NCI-H510A (cell line): ENCODE data around the gene SPATS2.
A peak's percentile ranks its signal among the peaks of the same experiment; 100 is the strongest.

Experiments
- DNase-seq: peaks from one replicate; lab custom pipeline; 2025; lab: John Stamatoyannopoulos, UW

Gene SPATS2

DNA sequence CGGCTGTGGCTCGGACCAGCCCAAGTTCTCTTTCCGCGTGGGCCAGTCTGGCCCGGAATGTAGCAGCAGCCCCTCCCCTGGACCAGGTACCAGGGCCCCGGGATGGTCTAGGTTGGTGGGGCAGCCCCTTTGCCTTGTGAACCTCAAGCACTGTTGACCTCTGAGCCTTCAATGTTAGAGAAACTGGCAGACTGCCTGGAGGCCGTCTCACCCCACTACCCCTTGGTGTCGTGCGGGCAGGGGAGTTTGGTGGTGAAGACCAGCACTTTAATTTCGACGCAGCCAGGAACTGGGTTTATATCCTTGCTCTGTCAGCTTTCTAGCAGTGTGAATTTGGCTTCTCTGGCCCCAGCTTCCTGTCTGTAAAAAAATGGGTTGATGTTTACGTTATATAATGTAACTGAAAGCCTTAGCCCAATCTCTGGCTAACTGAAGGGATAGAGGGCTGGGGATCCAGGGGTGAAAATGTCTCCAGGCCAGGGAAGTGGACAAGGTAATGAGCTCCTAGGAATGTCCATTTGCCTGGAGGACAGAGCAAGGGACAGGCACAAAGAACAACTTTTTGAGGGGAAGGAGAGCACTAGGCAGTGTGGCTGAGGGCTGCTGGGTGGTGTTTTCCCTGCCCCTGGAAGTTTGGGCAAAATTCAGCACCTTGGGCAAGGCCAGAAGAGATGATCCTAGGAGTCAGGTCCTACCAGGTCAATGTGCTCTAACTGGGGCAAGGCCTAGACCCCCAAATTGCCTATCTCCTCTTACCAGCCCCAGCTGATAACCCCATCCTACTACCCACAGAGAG, 189.3 kb downstream of the SPATS2 start:
- no peak for DNase-seq

DNA sequence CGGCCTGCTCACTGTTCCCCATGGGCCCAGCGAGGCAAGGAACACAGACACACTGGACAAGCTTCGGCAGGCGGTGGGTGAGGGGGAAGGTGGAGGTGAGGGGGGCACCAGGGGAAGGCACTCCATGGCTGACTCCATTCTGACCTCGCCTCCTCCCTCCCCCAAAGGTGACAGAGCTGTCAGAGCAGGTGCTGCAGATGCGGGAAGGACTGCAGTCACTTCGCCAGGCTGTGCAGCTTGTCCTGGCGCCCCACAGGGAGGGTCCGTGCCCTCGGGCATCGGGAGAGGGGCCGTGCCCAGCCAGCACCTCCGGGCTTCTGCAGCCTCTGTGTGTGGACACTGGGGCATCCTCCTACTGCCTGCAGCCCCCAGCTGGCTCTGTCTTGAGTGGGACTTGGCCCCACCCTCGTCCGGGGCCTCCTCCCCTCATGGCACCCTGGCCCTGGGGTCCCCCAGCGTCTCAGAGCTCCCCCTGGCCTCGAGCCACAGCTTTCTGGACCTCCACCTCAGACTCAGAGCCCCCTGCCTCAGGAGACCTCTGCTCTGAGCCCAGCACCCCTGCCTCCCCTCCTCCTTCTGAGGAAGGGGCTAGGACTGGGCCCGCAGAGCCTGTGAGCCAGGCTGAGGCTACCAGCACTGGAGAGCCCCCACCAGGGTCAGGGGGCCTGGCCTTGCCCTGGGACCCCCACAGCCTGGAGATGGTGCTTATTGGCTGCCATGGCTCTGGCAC, 190.1 kb downstream of the SPATS2 start:
- DNase-seq = no peak

DNA sequence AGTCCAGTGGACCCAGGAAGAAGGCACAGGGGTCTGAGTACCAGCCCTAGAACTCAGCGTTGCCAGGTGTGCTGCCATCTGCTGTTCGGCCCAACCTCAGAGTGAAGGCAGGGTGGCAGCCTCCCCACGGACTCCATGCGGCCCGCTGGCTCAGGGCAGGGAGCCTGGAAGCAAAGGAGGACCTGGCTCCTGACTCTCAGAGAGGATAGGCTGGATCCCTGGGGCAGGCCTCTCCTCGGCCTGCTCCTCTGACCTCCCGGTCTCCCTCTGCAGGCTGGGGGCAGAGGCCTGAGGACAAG, 190.6 kb downstream of the SPATS2 start:
- DNase-seq = no peak

DNA sequence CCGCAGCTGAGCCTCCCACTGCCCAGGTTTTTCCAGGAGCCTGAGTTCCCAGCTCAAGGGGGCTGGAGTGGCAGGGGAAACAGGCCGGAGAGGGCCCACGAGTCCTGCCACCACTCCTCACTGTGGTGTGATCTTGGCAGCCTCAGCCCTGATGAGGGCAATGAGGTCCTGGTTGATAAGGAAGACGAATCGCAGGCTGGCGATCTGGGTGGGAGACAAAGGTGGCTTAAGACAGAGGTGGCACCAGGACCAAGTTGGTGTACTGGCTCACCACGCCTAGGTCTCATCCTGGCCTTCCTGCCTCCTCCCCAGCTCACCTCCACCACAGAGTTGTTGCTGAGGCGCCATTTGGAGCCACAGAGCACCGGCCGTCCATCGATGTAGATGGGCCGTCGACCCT, 191.3 kb downstream of the SPATS2 start:
- no peak for DNase-seq

DNA sequence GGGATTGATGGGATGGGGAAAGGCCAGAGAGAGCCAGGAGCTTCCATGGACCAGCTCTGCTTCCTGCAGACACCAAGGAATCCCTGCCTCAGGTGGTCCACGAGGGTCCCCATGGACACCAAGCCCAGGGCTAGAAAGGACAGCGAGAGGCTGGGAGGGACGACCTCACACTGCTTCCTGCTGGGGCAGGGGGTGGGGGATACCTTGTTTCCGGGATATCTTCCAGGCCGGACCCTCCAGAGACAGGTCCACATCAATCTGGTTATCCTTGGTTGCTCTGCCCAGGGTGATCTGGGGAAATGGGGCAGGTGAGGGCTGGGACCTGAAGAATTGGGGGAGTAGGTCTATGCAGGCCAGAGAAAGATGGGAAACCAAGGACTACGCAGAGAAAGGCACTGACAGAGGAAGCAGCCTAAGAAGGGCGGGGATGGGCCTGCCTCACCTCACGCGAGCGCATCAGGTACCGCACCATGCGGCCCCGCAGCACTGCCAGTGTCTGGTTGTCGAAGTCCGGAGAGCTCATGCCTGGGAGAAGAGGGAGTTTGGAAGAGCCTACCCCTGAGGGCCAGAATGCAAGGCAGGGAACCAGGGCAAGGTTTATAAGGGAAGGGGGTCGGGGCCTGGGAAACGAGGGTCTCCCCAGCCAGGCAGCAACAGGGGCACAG, 191.9 kb downstream of the SPATS2 start:
- no peak for DNase-seq

DNA sequence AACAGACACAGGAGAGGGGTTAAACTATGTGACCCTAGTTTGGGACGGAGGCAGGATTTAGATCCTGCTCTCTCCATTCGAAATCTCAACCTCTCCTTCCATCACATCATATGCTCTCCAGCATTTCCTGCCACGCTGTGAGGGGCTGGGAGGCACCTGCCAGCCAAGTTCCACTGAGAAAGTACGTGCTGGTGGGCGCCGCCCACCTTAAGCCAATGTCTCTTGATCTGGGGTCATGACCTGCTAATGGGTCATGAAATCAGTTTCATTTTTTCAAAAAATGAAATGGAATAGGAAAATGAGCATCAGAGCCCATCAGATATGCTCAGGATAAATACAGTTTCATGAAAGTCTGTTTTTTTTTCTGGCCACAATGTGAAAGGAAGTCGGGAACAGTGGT, 193.4 kb downstream of the SPATS2 start:
- no peak for DNase-seq

DNA sequence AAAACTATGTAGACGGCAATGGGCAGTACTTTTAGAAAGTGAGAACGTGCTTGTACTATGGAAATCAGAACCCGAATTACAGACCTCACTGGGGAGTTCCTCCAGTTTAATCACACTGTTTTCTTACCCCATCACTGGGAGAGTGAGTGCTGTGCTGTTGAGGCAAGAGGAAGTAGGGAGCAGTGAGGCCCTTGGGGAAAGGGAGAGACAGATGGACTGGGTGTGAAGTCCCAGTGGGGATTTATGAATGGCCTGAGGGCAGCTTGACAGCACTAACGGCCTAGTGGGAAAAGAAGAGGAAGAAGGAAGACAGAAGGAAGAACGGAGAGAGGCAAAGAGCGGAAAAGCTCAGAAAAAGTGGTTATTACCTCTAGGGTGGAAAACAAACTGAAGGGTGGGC, 195.0 kb downstream of the SPATS2 start:
- DNase-seq = no peak

DNA sequence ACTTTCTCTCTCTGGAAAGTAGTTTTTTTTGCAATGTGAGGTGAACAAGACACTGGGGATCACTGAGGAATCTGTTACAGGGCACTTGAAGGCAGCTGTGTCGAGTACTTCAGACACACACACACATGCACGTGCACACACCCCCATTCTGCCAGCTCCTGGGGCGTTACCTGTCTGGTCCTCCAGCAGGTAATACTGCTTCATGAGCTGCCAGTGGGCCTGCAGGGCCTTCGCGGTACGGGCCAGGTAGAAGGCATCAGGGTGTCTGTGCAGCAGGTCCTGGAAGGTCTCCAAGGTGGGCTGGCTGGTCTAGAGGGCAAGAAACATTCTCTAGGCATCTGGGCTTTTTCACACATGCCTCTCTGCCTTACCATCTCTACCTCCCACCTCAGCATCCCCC, 195.6 kb downstream of the SPATS2 start:
- DNase-seq = no peak

DNA sequence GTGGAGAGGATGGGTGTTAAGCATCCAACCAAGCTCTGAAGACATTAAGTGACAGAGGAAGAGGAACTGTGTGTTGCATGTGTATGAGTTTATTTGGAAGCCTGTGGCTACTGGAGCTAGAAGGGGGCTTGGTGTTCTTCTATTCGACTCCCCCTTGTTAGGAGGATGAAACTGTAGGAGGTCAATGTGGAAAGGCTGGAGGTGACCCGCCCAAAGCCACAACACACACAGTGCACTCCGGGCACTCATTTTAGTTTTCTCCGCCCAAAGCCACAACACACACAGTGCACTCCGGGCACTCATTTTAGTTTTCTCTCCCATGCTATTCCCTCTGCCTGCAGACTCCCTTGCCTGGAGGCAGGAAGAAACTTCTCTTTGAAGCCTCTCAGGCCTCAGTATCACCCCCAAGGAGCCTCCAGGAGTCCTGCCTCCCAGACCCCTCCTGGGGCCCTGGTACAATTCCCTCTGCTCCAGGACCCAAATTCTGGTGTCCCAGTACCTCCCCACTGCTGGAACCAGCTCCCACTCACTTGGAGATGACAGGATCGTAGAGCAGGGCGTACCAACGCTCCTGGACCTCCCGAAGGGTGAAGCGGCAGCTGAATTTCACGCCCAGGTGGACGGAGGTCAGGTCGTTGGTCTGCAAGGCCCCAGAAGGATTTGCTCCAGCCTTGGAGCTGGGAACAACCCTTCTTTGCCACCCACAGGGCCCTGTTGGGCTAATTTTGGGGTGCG, 196.9 kb downstream of the SPATS2 start:
- no peak for DNase-seq

DNA sequence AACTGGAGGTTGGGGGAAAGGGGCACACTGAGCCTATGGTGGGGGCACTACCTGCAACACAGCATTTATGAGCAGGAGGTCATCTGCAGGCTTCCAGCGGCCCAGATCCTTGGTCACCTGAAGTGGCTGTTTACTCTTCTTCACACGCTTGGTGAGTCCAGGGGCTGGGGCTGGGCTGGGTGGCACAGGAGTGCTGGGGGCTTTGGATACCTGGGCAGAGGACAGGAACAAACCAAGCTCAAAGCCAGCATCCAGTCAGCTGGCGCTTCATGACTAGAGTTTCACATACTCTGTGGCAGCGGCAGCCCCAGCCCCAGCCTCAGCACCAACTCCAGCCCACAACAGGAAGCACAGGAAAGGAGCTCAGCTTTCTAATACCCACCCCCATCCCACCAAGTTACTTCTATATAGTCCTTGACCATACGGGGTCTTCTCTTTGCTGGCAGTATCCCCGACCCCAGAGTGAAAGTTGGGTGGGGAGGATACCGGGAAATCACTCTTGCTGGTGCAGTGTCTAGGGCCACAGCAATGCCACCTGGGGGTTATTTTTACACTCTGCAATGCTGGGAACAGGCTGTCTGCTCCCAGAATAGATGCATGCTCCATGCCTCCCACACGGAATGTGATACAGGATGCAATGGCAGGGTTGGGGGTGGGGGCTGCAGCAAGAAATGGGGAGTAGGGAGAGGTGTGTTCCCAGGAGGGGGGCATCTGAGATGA, 197.6 kb downstream of the SPATS2 start:
- DNase-seq = no peak

DNA sequence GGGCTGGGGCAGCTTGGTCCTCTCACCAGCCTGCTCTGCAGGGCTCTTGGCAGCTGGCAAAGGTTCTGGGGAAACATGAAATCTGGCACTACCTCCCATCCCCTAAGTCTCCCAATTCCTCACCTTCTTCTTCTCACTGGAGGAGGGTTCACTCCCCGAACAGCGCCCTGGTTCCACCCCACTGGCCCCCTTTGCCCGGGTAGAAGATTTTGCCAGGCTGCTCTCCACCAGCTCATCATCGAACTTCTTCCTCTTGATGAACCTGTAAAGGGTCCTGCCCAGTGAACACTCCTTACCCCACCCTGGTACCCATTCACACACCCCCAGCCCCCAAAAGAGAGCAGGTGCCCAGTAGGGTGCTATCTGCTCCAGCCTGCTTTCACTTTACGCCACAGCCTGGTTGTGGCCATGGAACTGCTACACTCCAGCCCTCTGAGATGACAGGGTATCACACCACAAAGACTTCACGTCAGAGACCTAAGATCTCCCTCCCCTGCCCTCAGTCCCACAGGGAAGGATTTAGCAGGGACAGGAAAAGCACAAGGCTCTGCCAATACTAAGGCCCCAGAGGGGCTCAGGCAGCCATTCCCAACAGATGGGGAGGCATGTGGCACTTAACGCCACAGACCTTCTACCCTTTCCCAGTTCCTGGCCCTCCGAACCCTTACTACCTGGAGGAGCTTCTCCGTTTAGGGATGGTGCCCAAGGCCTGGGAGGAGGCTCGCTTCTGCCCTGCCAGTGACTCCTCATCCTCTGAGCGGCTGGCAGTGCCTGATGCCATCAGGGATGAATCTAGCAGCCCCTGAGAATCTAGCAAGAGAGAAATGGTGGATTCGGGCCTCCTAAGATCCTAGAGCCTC, 198.4 kb downstream of the SPATS2 start:
- DNase-seq = no peak

DNA sequence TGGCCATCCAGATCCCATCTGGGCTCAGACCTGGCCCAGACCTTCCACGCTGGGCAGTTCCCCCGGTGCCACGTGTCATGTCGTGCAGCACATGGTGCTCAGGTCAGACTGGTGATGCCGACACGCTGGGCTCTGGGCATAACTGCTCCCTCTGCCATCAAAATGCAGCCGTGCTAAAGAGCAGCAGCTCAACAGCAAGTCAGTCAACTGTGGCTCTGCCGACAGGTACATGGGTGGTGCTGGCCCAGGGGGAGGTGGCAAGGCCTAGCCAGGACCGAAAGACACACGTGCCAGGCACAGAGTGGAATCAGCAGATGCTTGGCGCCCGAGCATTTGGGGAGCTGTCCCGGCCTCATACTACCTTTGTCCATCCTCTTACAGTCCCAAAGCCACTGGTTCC, 199.1 kb downstream of the SPATS2 start:
- DNase-seq = no peak

DNA sequence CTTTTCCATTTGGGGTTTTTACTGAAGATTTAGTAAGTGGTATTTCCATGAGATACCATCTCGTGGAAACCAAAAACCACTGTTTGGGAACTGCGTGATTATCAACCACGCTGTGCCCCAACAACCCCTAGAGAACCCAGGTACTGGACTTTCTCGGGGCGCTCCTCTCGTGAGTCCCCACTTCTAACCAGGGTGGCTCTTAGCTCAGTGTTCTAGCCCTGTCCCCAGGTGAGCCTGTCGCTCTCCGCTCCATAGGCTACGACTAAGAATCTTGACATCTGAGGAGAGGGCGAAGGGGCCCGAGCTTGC, 200.0 kb downstream of the SPATS2 start:
- no peak for DNase-seq

DNA sequence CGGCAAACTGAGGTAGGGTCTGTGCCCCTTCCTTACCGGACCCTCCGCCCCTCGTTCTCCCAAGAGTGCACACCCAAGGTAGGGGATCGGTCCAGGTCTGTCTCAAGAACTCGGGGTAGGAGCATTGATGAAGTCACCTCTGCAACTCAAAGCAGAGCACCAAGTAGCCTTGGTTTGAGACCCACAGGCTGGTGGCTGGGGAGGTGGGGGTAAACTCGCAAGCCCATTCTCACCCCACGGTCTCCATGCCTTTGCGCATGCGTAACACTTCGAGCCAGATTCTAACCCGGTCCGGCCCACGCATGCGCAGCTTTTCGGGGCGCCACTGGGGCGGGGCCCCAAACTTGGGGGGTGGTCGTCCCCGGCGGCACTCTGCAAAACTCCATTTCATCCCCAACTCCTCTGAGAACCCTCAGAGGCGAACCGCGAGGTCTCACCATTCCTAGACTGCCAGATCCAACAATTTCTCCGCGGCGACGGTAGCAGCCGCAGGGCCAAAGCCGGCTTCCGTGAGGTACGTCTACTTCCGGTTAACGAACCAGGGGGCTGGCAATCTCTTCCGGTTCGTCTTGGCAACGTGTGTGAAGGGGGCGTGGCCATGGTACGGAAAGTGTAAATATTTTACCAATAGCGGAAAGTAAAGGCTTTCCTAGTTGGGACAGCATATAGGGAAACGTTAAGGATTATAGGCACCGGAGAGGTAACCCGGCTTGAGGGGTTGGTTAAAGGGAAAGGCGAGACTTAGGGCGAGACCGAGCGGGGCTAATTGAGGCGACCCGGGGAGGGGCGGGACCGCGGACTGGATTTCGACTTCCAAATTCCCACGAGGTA, 200.6 kb downstream of the SPATS2 start, which contains the start of gene MCRS1:
TSS of gene MCRS1 (minus strand) at position 532 of the 831 bp plus-strand sequence. CDS start 1,411 bp downstream, outside the sequence.
- peak; percentile 91 for DNase-seq

DNA sequence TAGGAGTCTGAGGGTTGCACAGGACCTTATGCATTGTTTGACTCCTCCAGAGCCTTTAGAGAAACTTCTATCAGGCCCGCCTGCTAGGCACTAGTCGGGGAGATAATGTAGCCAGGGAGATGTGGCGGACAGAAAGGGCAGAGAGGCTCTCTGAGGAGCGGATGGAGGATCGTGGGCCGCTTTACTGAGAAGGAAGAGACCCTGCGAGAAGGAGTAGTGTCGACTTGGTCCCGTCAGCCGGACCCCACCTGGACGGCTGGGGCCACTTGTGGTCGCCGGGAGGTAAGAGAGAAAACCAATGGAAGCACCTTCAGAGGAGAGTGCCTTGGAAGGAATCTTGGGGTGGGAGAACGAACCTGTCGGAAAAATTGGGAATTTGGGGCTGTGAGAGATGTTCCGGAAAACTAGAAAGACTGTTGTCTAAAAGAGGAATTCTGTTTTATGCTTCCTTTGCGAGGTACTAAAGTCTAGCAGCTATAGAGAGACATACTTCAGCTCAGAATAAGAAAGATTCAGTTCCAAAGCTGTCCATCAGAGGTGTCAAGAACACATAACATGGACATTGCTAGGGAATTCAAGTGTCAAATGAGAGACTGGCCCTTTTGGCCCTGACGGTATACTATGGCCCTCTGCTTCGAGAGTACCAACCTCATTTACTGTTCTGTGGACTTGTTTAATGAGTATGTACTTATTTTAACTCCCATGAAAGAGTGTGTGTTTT, 201.3 kb downstream of the SPATS2 start:
- DNase-seq = no peak
